PFSK-1 (cell line): ENCODE measurements around the gene ADAP1.

Experiments used
- FOXP2 ChIP-seq: optimal IDR thresholded peaks from 2 replicates; pipeline ENCODE3; 2011; ENCODE audit warnings: borderline replicate concordance, control low read depth, inconsistent platforms; ENCODE audit not compliant: insufficient read depth; ENCODE audit errors: extremely low read length, extremely low read depth
- POLR2AphosphoS5 ChIP-seq: IDR thresholded peaks from 2 replicates; pipeline ENCODE4 v1.6.1; 2012; ENCODE audit warnings: low read depth, mild to moderate bottlenecking, control low read depth, low read length, moderate library complexity
- REST ChIP-seq, 2 experiments: IDR thresholded peaks; 2 replicates each; pipeline versions ENCODE4 v1.6.1 to v1.8.0; 2011 to 2012; ENCODE audit warnings: low read depth in 2 of 2, low read length in 2 of 2, control low read depth in 1 of 2, inconsistent platforms in 1 of 2, mild to moderate bottlenecking in 1 of 2, moderate library complexity in 1 of 2; ENCODE audit not compliant: insufficient read depth in 1 of 2
- SIN3A ChIP-seq: IDR thresholded peaks from 2 replicates; pipeline ENCODE4 v1.6.1; 2012; ENCODE audit warnings: mild to moderate bottlenecking, low read length, moderate library complexity, borderline replicate concordance; ENCODE audit not compliant: insufficient read depth
- TAF1 ChIP-seq: IDR thresholded peaks from 2 replicates; pipeline ENCODE4 v1.6.1; 2012; ENCODE audit warnings: low read length, control low read depth, borderline replicate concordance; ENCODE audit not compliant: insufficient read depth

GRCh38 chr7:875476-876076, 78.9 kb downstream of the ADAP1 start:
- no peak for TF ChIP-seq TAF1
- TF ChIP-seq POLR2AphosphoS5, result no peak
- TF ChIP-seq REST (IDR thresholded peaks at IDR 0.05; ENCODE audit: insufficient read depth in 1 of 2, low read depth in 2 of 2, low read length in 2 of 2), result no peak
- no peak for TF ChIP-seq FOXP2
- no peak for TF ChIP-seq SIN3A
